Activated gamma-delta T cell treated with Interleukin-2 at 50 U/mL for 16 hours (primary cell): ENCODE results near the gene SAP30BP.
"Not testable (repeated sequence)": the region's sequence is repeated elsewhere in the genome, so short reads cannot be mapped to it uniquely, and the experiment has no call there.

ENCODE experiments used
- DNase-seq: peaks from one replicate; pipeline ENCODE4 v3.0.0-alpha.2; 2020

The SAP30BP gene

DNA sequence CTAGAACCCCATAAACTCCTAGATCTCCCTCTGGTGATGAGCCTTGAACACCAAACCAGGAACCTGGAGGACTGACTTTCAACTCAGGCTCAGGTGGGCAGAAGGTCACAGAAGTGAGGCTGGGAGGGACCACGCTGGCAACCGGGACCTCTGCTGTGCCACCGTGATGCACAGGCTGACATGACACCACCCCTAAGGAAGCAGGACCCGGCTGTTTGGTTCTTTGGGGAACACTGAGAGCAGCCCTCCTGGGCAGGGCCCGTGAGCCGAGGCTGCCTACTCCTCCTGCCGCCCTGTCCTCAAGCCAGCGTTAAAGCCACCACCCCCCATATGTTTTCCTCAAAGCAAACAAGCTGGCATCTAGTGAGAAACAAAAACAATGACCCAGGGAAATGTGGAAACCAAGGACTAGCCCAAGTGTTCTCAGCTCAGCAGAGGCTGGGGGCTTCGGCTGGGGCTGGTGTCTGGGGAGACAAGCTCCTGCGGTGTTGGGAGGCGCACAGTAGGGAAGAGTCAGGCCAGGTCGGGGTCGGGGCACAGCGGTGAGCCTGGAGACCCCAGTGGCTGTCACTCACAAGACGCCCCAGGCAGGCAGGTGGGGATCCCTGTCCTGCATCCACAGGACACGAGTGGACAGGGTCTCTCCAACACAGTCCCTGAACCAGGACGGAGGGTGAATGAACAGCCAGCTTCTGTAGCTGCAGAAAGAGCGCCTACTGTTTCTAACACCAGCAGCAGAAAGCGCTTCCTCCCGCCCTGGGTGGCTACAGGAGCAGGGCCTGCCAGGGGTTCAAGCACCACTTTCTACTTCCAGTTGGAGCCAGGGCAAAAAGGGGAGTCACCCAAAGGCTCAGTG lies 32.2 kb upstream of the SAP30BP start:
- DNase-seq = no peak

DNA sequence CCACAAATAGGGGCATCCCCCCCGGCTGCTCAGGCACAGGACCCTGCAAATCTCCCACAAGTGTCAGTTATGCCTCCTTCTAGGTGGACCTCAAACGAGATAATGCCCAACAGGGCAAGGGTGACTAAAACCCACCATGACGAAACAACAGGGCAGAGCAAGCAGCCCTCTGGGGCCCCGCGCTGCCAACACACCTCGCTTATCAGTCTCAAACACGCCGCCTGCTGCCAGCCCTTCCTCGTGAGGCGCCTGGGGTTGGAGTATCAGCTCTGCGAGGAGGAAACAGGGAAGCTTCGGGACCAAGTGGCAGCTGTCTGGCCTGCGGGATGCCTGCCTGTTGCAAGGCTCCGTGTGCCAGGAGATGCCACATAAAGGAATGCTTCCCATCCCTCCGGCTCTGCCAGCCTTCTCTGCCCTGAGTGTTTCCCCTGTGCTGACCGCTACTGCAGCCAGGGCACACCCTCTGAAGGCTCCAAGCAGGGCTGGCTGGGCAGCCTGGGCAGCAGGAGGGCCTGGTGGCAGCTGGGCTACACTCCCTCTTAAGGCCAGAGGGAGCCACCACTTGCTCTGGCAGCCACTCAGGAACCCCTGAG lies 31.4 kb upstream of the SAP30BP start:
- DNase-seq = no peak

DNA sequence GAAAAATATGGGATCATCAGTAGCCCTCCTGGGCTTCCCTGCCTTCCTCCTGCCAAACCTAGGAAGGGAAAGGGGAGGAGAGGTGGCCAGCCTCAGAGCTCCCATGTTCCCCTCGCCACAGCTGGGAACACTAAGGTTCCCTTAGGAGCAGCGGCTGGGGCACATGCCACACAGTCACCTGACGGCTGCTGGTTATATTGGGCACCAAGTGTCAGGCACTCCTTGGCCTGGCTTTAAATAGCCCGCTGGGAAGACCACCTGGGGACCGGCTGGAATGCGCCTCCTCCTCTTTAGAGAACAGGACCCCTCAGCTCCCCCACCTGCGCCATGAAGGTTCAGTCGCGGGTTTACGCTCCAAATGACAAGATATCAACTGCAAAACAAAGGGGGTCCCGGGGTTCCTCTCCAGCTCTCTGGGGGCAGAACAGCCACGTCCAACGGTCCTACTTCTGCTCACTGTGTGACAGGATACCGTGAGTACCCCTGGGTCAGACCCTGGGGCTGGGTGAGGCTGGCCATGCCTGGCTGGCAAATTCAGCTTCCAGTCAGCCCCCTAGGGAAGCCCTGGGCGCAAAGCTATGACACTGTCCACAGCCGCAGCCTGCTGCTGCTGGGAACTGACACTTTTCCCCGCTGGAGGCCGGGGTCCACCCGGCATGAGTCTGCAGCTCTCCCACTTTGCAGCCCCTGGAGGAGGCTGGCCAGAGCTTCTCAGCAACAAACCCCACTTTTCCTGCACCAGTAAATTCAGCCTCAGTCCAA lies 30.6 kb upstream of the SAP30BP start:
- DNase-seq = no peak

DNA sequence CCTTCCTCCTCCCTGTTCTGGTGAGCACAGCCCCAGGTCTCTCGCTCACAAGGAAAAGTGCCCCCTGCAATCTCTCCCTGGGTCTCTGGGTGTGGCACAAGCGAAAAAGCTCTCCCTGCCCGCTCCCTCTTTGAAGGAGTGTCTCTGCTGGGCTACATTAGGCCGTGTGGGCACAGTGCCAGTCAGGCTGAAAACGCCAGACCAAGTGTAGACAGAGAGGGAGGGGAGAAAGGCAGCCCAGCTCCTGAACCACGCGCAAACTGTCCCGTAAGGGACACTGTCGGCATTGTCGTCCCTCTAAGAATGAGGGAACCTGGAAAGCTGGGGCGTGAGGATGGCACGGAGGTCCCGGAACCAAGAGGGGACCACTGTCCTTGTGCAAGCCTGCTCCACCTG lies 30.0 kb upstream of the SAP30BP start:
- no peak for DNase-seq

DNA sequence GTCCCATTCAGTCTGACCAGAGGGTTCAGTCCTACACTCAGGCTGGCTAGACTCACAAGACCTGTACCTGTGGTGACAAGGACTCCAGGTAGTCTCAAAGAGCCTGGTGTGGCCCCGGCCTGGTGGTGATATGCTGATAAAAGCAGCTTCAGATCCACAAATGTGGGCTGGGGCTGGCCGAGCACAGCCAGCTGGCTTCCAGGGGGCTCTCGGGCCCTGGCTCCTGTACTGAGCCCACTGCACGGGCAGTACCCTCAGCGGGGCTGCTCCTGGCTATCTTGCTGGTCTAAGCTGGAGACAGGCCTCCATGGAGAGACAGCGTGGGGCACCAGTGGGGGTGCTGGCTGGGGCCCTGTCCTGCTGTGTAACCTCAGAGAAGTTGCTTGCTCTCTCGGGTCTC lies 29.6 kb upstream of the SAP30BP start:
- DNase-seq = no peak

DNA sequence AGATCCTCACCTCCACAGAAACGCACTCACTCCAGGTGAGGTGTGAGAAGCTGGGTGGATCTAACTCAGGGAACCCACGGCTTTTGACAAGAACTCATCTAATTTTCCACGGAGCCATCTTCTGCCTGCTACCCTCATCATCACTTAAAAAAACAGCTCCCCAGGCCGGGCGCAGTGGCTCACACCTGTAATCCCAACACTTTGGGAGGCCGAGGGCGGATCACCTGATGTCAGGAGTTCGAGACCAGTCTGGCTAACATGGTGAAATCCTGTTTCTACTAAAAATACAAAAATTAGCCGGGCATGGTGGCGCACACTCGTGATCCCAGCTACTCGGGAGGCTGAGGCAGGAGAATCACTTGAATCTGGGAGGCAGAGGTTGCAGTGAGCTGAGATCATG lies 29.1 kb upstream of the SAP30BP start:
- DNase-seq = not testable (repeated sequence)

DNA sequence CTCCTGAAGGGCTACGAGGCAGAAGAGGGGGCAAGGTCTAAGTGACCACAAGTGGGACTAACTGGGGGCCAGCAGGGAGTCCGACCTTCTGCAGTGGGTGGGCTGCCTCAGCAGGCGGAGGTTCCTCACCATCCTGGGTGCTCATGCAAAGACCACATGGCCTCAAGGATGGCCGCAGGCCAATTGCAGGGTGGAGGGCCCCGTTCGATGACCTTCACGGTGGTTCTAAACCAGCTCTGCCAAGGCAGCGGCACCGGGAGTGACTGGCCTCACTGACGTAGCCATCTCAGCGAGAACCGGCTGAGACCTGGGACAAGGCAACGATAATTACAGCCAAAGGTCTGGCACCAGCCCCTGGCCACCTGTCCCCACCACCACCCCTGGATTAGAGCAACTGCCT lies 28.2 kb upstream of the SAP30BP start:
- no peak for DNase-seq

DNA sequence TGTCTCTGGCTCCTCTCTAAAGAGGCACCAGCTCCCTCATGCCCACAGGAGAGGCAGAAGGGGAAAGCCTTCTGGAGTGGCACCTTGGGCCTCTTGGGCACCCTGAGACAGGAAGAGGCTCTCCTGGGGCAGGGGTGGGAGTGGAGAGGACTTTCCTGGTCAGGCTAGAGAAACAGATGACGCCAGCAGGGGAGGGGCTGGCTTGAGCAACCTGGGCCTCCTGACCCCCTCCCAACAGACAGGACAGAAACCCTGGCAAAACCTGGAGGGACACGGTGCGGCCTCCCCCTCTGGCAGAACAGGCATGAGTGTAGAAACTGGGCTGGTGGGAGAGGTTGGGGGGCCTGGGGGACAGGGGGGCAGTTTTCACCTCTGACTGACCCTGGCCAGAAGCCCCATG lies 27.8 kb upstream of the SAP30BP start:
- no peak for DNase-seq

DNA sequence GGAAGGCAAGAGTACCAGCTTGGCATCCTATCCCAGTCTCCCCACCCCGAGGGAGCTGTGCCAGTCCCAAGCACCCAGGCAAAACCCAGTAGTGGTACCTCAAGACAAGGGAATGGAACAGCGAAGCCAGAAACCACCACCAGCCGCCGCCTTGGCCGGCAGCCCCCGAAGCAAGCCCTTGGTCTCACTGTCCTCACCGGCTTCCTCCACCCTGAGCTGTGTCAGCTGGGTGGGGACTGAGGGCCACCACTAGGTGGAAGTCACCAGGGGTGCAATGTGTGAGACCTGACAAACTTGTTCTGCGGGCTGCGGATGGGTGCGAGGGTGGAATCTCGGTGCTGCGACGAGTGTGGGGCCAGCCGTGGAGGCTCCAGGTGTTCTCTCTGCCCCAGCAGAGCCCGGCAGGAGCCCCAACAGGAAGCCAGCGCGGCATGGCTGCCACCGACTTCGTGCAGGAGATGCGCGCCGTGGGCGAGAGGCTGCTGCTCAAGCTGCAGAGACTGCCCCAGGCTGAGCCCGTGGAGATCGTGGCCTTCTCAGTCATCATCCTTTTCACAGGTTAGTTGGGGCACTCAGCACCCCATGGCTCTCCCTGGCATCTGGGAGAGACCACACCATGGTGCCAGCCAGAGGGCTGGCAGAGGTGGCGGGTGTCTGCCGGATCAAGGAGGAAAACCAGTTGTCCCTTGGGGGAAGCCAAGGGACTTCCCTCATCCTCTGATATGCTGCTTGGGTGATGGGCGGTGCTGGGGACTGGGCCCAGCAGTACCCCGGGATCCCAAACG lies 27.2 kb upstream of the SAP30BP start:
- DNase-seq = no peak

DNA sequence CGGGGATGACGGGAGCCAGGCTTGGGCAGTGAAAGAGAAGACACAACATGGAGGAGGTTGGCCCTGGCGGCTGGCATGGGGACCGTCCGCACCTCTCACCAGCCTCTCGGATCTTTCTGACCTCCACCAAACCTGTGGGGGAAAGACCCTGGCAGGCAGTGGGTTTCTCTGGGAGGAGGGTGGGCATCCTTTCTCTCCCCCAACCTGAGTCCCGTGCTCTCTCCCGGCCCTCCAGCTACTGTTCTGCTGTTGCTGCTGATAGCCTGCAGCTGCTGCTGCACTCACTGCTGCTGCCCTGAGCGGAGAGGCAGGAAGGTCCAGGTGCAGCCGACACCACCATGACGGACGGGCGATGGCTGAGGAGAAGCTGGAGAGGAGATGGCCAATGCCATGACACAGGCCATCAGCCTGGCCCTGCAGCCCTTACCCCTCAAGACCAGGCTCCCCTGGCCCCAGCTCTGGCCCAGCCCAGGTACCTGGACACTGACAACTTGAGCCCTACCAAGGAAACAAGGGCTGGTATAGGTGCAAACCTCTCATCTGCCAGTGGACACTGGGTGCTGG lies 26.5 kb upstream of the SAP30BP start:
- no peak for DNase-seq

DNA sequence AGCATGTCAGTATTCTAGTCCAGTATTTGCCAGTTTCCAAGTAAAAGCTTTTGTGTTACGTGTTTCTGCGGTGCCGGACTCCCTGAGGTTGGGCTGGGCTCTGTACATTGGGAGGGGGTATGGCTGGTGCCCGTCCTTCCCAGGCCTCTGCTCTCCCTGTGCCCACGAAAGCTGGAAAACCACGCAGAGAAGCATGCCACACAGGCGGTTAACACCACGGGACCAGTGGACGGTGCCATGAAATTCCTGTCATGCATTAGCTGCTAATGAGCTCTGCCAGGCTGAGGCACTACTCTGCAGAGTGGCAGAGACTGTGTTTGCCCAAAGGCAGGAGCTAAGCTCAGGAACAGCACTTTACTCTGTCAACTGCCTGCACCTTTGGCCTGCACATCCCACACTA lies 25.8 kb upstream of the SAP30BP start:
- DNase-seq = no peak

DNA sequence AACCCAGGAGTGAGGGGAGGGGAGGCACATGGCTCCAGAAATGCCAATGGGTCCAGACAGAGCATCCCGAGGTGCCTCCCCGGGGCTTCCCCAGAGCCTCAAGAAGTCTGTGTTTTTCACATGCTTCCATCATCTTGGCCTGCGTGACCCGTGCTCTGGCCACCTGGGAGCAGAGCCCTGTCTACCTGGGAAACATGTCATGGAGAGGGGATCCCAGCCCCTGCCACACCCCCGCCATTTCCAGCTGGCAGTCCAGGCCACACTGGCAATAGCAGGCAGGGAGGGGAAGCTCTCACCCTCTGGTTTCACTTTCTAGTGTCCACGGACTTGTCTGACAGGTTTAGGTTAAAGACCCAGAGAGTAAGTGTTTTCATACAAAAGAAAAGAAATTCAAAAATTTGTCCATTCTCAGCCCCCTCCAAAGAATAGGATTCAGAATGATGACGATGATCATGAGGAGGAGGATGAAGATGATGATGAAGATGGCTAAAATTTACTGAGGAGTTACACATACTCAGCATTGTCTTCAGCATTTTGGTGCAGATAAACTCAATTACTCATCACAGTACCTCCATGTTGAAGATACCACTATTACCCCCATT lies 24.9 kb upstream of the SAP30BP start:
- no peak for DNase-seq

DNA sequence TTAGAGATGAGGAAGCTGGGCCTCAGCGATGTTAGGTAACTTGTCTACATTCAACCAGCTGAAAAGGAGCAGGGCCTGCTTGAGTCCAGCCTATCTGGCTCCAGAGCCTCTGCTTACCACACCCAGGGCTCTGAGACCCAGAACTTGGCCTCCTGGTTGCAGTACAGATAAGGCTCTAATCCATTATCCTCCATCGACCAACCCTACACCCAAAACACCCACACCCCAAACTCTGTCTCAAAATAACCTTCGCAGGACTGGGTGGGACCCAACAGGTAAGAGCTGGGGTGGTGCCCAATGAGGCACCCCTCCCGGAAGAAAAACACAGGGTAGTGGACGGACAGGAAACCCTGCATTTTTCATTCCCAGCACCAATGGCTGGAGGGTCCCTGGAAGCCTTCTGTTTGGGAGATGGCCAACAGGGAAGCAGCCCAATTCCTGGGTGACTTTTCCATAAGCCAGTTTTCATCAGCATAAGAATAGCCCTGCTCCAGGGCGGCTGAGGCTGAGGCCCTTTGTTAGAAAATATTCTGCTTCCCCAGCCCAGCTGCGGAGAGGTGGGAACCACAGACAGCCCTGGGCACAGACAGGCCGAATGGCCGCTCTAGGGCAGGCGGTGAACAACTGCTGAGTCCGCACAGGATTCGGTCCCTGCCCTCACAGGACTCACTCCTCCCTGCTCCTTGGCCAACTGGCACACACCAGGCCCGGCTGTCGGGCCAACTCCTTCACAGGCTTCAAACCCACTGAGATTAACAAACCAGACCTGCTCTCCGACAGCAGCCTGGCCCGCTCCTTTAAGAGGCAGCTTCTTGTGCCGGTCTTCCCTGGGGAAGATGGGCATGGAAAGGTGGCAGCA lies 24.1 kb upstream of the SAP30BP start:
- no peak for DNase-seq

DNA sequence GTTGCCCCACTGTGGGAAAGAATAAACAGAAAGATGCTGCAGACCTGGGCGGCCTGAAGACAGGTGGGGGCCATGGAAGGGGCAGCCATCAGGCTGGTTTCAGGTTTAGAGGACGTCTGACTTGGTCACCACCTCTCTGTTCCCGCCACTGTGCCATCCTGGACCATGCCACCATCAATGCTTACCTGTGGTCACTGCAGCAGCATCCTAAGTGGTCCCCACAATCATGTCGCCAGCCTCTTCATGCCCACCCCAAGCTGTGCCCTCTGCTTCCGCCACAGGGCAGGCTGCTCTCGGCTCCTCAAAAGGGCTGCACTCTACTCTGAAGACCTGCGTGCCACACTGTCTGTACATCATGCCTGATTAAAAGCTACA lies 23.5 kb upstream of the SAP30BP start:
- no peak for DNase-seq

DNA sequence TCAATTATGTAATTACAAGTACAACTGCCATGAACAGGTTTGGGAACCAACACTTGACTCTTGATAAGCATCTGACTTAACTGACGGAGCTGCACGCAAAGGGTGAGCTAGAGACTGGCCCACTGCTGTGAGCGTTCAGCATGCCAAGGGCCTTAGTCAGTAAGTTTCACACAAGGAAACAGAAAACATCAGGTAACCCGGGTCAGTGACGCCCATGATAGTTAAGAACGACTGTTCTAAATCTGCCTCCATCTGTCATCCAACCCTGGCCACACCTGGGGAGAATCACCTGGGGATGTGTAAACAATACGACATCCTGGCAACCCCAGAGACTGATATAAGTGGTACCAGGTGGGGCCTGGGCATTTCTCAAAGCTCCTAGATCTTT lies 21.6 kb upstream of the SAP30BP start:
- no peak for DNase-seq

DNA sequence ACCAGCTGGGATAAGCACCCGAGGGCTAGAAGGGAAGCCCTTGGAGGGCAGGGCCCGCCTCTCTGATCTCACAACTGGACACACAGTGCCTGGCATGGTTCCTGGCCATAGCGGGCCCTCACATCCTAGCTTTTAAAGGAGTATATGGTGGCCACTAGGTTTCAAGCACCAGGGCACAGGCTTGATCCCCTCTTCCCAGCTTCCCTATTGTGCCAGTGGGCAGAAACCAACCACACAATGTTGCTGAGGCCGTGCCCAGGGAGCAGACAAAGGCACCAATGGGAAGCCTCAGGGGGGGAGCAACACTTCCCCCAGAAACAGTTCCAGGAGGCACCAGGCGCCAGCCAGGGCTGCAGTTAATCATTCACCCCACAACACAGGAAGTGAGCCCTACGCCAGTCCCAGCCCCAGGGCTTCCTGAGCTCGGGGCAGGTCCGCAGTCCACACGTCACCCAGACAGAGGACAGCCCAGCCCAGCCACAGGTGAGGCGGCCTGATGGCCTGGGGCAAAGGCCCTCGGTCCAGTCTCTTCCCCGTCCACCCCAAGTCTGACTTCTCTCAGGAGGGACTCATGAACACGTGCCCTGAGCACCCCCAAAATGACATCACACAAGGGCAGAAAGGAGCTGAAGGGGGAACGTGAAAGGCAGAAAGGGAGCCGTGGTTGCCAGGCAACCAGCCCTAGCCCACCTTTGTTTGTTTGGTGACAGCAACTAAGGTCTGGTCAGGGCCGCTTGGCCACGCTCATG lies 21.1 kb upstream of the SAP30BP start:
- no peak for DNase-seq

DNA sequence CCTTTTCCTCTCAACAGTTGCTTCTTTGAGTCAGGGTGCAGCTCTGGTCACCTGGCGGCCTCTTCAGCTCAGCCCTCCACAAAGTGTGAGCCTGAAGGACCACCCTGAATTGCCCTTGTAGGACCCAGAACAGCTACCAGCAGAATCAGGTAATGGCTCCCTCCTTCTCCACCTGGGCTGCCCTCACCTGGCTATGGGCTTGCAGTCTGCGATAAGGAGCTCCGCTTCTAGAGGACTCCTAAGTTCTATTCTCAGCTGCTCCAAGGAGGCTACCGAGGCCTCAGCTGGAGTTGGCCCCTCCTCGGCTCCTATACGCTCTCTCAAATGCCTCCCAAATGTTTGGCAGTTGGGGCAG lies 20.5 kb upstream of the SAP30BP start:
- no peak for DNase-seq

DNA sequence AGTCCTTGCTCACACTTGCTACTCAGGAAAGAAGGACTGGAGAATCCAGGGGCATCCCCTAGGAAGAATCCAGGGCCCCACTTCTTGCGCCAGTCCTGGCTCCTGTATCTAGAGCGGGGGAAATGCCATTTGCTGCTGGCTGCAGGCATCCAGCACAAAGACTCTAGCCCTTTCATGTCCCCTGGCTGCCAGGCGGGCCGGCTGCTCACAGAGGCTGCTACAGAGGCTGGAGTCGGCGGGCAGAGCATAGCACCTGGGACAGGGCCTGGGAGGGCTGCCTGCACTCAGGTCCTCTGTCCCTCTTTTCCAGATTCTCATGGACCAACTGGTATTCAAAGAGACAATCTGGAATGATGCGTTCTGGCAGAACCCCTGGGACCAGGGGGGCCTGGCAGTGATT lies 20.1 kb upstream of the SAP30BP start:
- no peak for DNase-seq

DNA sequence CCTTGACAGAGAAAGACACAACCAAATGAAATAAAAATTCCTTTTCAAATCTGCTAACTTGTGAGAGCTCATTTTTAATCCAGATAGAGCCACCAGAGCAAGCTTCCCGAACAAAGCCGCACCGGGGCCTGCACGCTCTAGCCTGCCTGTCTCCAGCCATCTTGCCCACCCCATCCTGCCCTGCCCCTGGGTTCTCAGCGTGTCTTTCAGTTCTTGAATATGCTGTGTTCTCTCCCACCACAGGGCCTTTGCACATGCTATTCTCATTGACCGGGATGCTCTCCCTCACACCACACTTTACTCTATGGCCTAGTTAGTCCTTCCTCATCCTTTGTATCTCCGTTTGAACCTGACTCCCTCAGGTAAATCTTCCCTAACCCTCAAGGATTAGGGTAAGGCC lies 19.2 kb upstream of the SAP30BP start:
- no peak for DNase-seq

DNA sequence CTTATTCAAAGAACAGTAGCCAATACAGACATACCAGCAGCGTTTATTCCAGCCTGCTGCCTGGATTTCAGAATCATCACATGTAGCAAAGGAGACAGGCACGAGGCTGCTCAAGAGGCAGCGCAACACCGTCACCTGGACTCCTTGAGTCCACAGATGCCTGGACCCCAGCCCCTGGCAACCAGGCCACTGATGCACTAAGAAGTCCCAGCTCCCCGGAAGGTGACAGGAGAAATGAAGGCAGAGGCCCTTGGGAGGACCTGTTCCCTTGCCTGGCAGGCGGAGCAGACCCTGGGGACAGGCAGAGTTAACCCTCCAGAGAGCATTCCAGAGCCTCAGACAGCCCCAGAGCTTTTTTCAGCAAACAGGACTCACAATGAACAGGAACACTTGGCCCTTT lies 17.5 kb upstream of the SAP30BP start:
- no peak for DNase-seq

DNA sequence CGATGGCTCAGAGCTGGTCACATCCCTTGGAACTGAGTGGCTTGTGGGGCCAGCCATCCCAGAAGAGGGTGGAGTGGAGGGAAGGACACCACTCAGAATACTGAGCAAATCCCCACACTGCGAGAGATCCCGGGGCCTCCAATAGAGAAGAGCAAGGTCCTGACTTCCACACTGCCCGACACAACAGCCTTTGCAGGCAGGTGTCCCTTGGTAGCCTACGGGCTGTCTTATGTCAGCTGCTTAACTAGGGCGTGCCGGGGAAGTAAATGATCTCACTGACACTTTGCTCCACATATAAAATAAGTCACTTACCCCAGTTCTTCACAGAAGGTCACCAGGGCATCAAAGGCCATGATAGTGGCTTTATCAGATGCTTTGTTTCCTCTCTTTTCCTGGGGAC lies 16.3 kb upstream of the SAP30BP start:
- no peak for DNase-seq
